GM12878 (cell line): Measurements from ENCODE around the gene SPRED2. TPM values are rescaled to one million over a fixed set of nuclear protein-coding genes. Genes with fewer than 3 reads are reported as not detected.

ENCODE experiments used
- ATAC-seq: fragments of 200-7000 bp; cut with Tn5 transposase; 3 replicates; pipeline ENCODE4 v1.9.1; 2020; ENCODE audit warnings: mild to moderate bottlenecking, moderate library complexity
- BruUV-seq: library from RNA; stranded (reverse); fragments of 400-500 nt; replicated peaks from 2 replicates; lab custom pipeline; 2021; lab: Mats Ljungman, UMichigan
- CTCF ChIA-PET: fragments of 300-600 bp; sonication (Branson Sonifier 250); formaldehyde crosslinking; extraction: SDS; loops from one replicate; lab custom pipeline; 2021; ENCODE audit warnings: inconsistent platforms; lab: Yijun Ruan, JAX
- POLR2A ChIA-PET: fragments of 350-600 bp; formaldehyde crosslinking; extraction: SDS; loops from one replicate; lab custom pipeline; 2021; ENCODE audit warnings: inconsistent platforms; lab: Charles Lee
- RAD21 ChIA-PET: fragments of 300-600 bp; sonication (Branson Sonifier 250); formaldehyde crosslinking; loops from one replicate; lab custom pipeline; 2023; ENCODE audit warnings: antibody characterized with exemption; ENCODE audit not compliant: unreplicated experiment; lab: Charles Lee
- SMC1A ChIA-PET: fragments of 300-600 bp; sonication (Branson Sonifier 250); formaldehyde crosslinking; loops from one replicate; lab custom pipeline; 2023; ENCODE audit not compliant: unreplicated experiment, uncharacterized antibody; lab: Charles Lee
- DNase-seq: peaks from one replicate; pipeline ENCODE4 v3.0.0-alpha.2; 2011; ENCODE audit warnings: low read depth, low spot score
- FAIRE-seq: peaks from 3 replicates; lab custom pipeline; 2011; peaks lifted over from hg19 to GRCh38; lab: Jason Lieb, UNC
- H2AFZ ChIP-seq: 2 replicates; pipeline ENCODE4 v1.6.0; 2011; ENCODE audit warnings: low read depth, low read length, control low read depth; ENCODE audit not compliant: control insufficient read depth
- H3K27ac ChIP-seq: 2 replicates; pipeline ENCODE4 v1.5.1; 2011; ENCODE audit warnings: control low read depth; ENCODE audit not compliant: control insufficient read depth, insufficient read depth
- H3K27me3 ChIP-seq, 2 experiments: replicated peaks in 1 of 2; 2 replicates each; pipeline versions ENCODE4 v1.6.0 to v1.6.1; 2011; ENCODE audit warnings: low read length in 1 of 2; ENCODE audit not compliant: control insufficient read depth in 2 of 2, insufficient read depth in 2 of 2
- H3K36me3 ChIP-seq, 2 experiments: 2 replicates each; pipeline ENCODE4 v1.5.1; 2011; ENCODE audit warnings: low read length in 1 of 2; ENCODE audit not compliant: control insufficient read depth in 2 of 2, insufficient read depth in 2 of 2
- H3K4me1 ChIP-seq: 2 replicates; pipeline ENCODE4 v1.6.1; 2011; ENCODE audit warnings: mild to moderate bottlenecking, low read length, moderate library complexity, mixed read lengths; ENCODE audit not compliant: control insufficient read depth, insufficient read depth
- H3K4me2 ChIP-seq: 2 replicates; pipeline ENCODE4 v1.6.0; 2011; ENCODE audit warnings: control low read depth; ENCODE audit not compliant: control insufficient read depth, insufficient read depth
- H3K4me3 ChIP-seq: fragments of 200-600 bp; sonication (generic); 2 replicates; pipeline ENCODE4 v1.5.1; 2016
- H3K79me2 ChIP-seq: 2 replicates; pipeline ENCODE4 v1.6.0; 2011; ENCODE audit warnings: low read length; ENCODE audit not compliant: control insufficient read depth, insufficient read depth
- H3K9ac ChIP-seq: 2 replicates; pipeline ENCODE4 v1.8.0; 2011; ENCODE audit warnings: low read length, control low read depth, mixed read lengths; ENCODE audit not compliant: control insufficient read depth, insufficient read depth
- H3K9me3 ChIP-seq: replicated peaks from 3 replicates; pipeline ENCODE4 v1.5.1; 2011; ENCODE audit warnings: mild to moderate bottlenecking, low read length; ENCODE audit not compliant: control insufficient read depth, insufficient read depth
- H4K20me1 ChIP-seq: 2 replicates; pipeline ENCODE4 v1.6.0; 2011; ENCODE audit not compliant: control insufficient read depth, insufficient read depth
- ATF2 ChIP-seq: IDR thresholded peaks from 2 replicates; pipeline ENCODE4 v1.6.1; 2012; ENCODE audit warnings: low read length, inconsistent platforms
- BACH1 ChIP-seq: fragments of 450-650 bp; IDR thresholded peaks from 2 replicates; pipeline ENCODE4 v1.6.1; 2017; ENCODE audit warnings: mild to moderate bottlenecking, borderline replicate concordance
- PML ChIP-seq: IDR thresholded peaks from 2 replicates; pipeline ENCODE4 v1.6.1; 2012; ENCODE audit warnings: low read length, inconsistent platforms
- SMC3 ChIP-seq: IDR thresholded peaks from 2 replicates; pipeline ENCODE4 v1.6.1; 2011; ENCODE audit warnings: low read length, improper control_type of control experiment, borderline replicate concordance
- ZBED1 ChIP-seq: IDR thresholded peaks from 2 replicates; pipeline ENCODE4 v1.6.1; 2016; ENCODE audit warnings: borderline replicate concordance
- ZNF207 ChIP-seq: fragments of 450-650 bp; IDR thresholded peaks from 2 replicates; pipeline ENCODE4 v1.6.1; 2014; ENCODE audit warnings: antibody characterized with exemption, mild to moderate bottlenecking, borderline replicate concordance
- ZNF217 ChIP-seq: fragments of 450-650 bp; IDR thresholded peaks from 2 replicates; pipeline ENCODE4 v1.6.1; 2017; ENCODE audit warnings: antibody characterized with exemption, mild to moderate bottlenecking
- WGBS: methylation state at CpG from one replicate; pipeline ENCODE4 v1.1.6; 2016; ENCODE audit warnings: low lambda C conversion rate; ENCODE audit not compliant: insufficient replicate concordance, insufficient coverage; ENCODE audit errors: missing lambda C conversion rate; 5-methylcytosine and 5-hydroxymethylcytosine counted together
- in situ Hi-C: fragments of 300-500 bp; cut with MboI; formaldehyde crosslinking; loops from 9 replicates; pipeline ENCODE4 v1.14.3; 2018; ENCODE audit warnings: mixed read lengths
- intact Hi-C: fragments of 100-400 bp; cut with micrococcal nuclease; formaldehyde crosslinking; loops from one replicate; pipeline ENCODE4 v1.14.2; 2022; ENCODE audit not compliant: unreplicated experiment
- polyA plus RNA-seq, 11 experiments: library from polyadenylated mRNA; depleted of rRNA in 4 of 11; unstranded in 6 of 11; stranded (reverse) in 5 of 11; fragments of >200 nt; fragmentation: Nextera tagmentation in 4 of 11; fragmentation: Illumina TruSeq in 1 of 11; extraction: Ambion mirVana in 4 of 11; extraction: Trizol in 1 of 11; gene quantifications; 1 replicate in 1 of 11; 2 replicates in 10 of 11; pipeline versions ENCODE4 v1.2.1 to v1.2.3, GENCODE V29; 2011 to 2016; ENCODE audit warnings: inconsistent platforms in 2 of 11, missing spikeins in 2 of 11, low read depth in 1 of 11
- total RNA-seq, 4 experiments: library from RNA; depleted of rRNA in 3 of 4; stranded (reverse); fragments of >200 nt in 3 of 4; fragmentation: Illumina TruSeq in 1 of 4; extraction: Trizol in 1 of 4; gene quantifications; 2 replicates each; pipeline versions ENCODE4 v1.2.1 to v1.2.3, GENCODE V29; 2013 to 2021
- TF ChIP-seq, protein P1 (sequence below): fragments of 450-650 bp; IDR thresholded peaks from 2 replicates; pipeline ENCODE4 v1.6.1; 2016; ENCODE audit warnings: mild to moderate bottlenecking
- TF ChIP-seq, protein P2 (sequence below): fragments of 450-650 bp; formaldehyde crosslinking; IDR thresholded peaks from 2 replicates; pipeline ENCODE4 v1.4.0; 2020; ENCODE audit warnings: mild to moderate bottlenecking, moderate library complexity
- TF ChIP-seq, protein P3 (sequence below): fragments of 450-650 bp; IDR thresholded peaks from 2 replicates; pipeline ENCODE4 v1.6.1; 2017; ENCODE audit warnings: borderline replicate concordance

The SPRED2 gene
- total and polyA plus RNA-seq, 10 of the 15 experiments (the other 5 are each of a cell fraction or from before 2014, with no cell fraction given), result 3.0 to 23.9 (median 9.7) TPM

DNA sequence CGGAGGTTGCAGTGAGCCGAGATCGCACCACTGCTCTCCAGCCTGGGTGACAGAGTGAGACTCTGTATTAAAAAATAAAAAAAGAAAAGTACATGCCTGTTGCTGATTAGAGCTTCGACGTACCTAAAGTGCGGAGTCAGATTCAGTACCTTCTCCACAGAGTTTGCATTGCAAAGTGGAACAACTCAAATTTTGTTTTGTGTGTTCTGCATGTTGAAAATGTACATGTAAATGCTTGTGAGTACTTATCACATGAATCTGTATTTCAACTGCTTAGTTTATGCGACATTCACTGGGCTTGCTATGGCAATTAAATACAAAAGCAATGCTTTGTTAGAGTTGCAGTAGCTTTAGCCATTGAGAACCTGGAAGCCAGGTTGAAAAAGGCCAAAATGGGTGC lies 168.4 kb downstream of the SPRED2 start:
- intact Hi-C loops (no loop called here), in situ Hi-C loops (no loop called here)
- Histone ChIP-seq H3K27ac (no peak overlapping the region), H3K36me3 (peaks cover 8 to 31% of the 10 kb centered on the region in 2 experiments), H2AFZ (no peak overlapping the region), H3K9me3 (no peaks in the 10 kb centered on the region), H3K27me3 (no peaks in the 10 kb centered on the region), H3K4me3 (no peak overlapping the region), H3K79me2 (no peaks in the 10 kb centered on the region), H3K4me1 (no peaks in the 10 kb centered on the region), H3K4me2 (no peak overlapping the region), H4K20me1 (no peaks in the 10 kb centered on the region), H3K9ac (no peak overlapping the region)
- TF ChIP-seq SMC3 (no peak), ZNF217 (no peak), BACH1 (no peak), ATF2 (no peak), PML (no peak), ZNF207 (no peak), ZBED1 (no peak)
- TF ChIP-seq, protein P1, sequence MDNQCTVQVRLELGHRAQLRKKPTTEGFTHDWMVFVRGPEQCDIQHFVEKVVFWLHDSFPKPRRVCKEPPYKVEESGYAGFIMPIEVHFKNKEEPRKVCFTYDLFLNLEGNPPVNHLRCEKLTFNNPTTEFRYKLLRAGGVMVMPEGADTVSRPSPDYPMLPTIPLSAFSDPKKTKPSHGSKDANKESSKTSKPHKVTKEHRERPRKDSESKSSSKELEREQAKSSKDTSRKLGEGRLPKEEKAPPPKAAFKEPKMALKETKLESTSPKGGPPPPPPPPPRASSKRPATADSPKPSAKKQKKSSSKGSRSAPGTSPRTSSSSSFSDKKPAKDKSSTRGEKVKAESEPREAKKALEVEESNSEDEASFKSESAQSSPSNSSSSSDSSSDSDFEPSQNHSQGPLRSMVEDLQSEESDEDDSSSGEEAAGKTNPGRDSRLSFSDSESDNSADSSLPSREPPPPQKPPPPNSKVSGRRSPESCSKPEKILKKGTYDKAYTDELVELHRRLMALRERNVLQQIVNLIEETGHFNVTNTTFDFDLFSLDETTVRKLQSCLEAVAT, result no peak
- TF ChIP-seq, protein P2, sequence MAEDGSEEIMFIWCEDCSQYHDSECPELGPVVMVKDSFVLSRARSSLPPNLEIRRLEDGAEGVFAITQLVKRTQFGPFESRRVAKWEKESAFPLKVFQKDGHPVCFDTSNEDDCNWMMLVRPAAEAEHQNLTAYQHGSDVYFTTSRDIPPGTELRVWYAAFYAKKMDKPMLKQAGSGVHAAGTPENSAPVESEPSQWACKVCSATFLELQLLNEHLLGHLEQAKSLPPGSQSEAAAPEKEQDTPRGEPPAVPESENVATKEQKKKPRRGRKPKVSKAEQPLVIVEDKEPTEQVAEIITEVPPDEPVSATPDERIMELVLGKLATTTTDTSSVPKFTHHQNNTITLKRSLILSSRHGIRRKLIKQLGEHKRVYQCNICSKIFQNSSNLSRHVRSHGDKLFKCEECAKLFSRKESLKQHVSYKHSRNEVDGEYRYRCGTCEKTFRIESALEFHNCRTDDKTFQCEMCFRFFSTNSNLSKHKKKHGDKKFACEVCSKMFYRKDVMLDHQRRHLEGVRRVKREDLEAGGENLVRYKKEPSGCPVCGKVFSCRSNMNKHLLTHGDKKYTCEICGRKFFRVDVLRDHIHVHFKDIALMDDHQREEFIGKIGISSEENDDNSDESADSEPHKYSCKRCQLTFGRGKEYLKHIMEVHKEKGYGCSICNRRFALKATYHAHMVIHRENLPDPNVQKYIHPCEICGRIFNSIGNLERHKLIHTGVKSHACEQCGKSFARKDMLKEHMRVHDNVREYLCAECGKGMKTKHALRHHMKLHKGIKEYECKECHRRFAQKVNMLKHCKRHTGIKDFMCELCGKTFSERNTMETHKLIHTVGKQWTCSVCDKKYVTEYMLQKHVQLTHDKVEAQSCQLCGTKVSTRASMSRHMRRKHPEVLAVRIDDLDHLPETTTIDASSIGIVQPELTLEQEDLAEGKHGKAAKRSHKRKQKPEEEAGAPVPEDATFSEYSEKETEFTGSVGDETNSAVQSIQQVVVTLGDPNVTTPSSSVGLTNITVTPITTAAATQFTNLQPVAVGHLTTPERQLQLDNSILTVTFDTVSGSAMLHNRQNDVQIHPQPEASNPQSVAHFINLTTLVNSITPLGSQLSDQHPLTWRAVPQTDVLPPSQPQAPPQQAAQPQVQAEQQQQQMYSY, result no peak
- TF ChIP-seq, protein P3, sequence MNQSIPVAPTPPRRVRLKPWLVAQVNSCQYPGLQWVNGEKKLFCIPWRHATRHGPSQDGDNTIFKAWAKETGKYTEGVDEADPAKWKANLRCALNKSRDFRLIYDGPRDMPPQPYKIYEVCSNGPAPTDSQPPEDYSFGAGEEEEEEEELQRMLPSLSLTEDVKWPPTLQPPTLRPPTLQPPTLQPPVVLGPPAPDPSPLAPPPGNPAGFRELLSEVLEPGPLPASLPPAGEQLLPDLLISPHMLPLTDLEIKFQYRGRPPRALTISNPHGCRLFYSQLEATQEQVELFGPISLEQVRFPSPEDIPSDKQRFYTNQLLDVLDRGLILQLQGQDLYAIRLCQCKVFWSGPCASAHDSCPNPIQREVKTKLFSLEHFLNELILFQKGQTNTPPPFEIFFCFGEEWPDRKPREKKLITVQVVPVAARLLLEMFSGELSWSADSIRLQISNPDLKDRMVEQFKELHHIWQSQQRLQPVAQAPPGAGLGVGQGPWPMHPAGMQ, result no peak
- DNase-seq (no peak), FAIRE-seq (no peak), ATAC-seq (no peak)
- SMC1A ChIA-PET, result interaction anchor here (0.9 to 3.0 kb wide), 8 partner anchors 13 to 310 kb away, joined by 3 to 8 read pairs (median 3); no protein-coding TSS in a partner anchor
- CTCF ChIA-PET, result interaction anchor here (0.9 to 3.8 kb wide), 8 partner anchors 14 to 310 kb away, joined by 3 to 26 read pairs (median 5); no protein-coding TSS in a partner anchor
- 69% methylated on average over 7 of the region's 7 CpGs for WGBS
- no TSS peak for BruUV-seq
- RAD21 ChIA-PET, result interaction anchor here (1.1 to 1.8 kb wide), 5 partner anchors 96 to 277 kb away, joined by 3 to 9 read pairs (median 3); no protein-coding TSS in a partner anchor
- POLR2A ChIA-PET, result no interaction called here
